LNCaP clone FGC (cell line): ENCODE data around the gene TSPAN17.

Experiments used
- DNase-seq: peaks from one replicate; pipeline ENCODE4 v3.0.0-alpha.2; 2011; ENCODE audit warnings: low read depth
- H3K4me3 ChIP-seq: 2 replicates; pipeline ENCODE4 v1.5.1; 2011; ENCODE audit warnings: mild to moderate bottlenecking, low read depth, low read length, control low read depth
- TF ChIP-seq, protein P1 (sequence below): IDR thresholded peaks from 2 replicates; pipeline ENCODE4 v1.5.1; 2012; ENCODE audit warnings: mild to moderate bottlenecking; ENCODE audit not compliant: control insufficient read depth, insufficient read depth; ENCODE audit errors: extremely low read depth

The TSPAN17 gene

GRCh38 chr5:176620333-176620981 is 26.8 kb upstream of the TSPAN17 start:
- no peak overlapping the region for H3K4me3 ChIP-seq
- TF ChIP-seq, protein P1, sequence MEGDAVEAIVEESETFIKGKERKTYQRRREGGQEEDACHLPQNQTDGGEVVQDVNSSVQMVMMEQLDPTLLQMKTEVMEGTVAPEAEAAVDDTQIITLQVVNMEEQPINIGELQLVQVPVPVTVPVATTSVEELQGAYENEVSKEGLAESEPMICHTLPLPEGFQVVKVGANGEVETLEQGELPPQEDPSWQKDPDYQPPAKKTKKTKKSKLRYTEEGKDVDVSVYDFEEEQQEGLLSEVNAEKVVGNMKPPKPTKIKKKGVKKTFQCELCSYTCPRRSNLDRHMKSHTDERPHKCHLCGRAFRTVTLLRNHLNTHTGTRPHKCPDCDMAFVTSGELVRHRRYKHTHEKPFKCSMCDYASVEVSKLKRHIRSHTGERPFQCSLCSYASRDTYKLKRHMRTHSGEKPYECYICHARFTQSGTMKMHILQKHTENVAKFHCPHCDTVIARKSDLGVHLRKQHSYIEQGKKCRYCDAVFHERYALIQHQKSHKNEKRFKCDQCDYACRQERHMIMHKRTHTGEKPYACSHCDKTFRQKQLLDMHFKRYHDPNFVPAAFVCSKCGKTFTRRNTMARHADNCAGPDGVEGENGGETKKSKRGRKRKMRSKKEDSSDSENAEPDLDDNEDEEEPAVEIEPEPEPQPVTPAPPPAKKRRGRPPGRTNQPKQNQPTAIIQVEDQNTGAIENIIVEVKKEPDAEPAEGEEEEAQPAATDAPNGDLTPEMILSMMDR, result no peak
- no peak for DNase-seq

- H3K4me3 ChIP-seq, result no peak overlapping the region
- no peak for DNase-seq
- TF ChIP-seq, protein P1, result no peak
These were observed 25.6 kb upstream of the TSPAN17 start for GRCh38 chr5:176621661-176622079.

- H3K4me3 ChIP-seq, result no peak overlapping the region
- DNase-seq, result no peak
- TF ChIP-seq, protein P1, result no peak
These were observed 23.1 kb upstream of the TSPAN17 start for GRCh38 chr5:176624142-176624541.

DNA sequence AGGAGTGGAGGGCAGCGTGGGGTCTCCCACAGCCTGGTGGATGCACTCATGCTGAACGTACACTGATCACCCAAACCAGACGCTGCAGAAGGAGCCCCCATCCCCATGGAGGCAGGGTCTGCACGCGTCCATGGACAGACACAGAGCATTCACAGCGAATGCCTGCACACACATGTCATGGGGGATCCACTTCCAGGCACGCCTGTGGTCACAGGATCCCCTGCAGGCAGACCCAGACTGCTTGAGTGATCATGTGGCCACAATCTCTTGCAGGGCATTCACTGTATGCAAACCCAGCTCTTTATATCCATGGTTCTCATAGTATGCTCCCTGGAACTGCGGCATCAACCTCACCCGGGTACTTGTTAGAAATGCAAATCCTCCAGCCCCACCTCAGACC is 22.3 kb upstream of the TSPAN17 start:
- no peak overlapping the region for H3K4me3 ChIP-seq
- TF ChIP-seq, protein P1, result no peak
- no peak for DNase-seq

GRCh38 chr5:176625512-176625911 is 21.8 kb upstream of the TSPAN17 start:
- TF ChIP-seq, protein P1, result no peak
- no peak for DNase-seq
- H3K4me3 ChIP-seq, result no peak overlapping the region

DNA sequence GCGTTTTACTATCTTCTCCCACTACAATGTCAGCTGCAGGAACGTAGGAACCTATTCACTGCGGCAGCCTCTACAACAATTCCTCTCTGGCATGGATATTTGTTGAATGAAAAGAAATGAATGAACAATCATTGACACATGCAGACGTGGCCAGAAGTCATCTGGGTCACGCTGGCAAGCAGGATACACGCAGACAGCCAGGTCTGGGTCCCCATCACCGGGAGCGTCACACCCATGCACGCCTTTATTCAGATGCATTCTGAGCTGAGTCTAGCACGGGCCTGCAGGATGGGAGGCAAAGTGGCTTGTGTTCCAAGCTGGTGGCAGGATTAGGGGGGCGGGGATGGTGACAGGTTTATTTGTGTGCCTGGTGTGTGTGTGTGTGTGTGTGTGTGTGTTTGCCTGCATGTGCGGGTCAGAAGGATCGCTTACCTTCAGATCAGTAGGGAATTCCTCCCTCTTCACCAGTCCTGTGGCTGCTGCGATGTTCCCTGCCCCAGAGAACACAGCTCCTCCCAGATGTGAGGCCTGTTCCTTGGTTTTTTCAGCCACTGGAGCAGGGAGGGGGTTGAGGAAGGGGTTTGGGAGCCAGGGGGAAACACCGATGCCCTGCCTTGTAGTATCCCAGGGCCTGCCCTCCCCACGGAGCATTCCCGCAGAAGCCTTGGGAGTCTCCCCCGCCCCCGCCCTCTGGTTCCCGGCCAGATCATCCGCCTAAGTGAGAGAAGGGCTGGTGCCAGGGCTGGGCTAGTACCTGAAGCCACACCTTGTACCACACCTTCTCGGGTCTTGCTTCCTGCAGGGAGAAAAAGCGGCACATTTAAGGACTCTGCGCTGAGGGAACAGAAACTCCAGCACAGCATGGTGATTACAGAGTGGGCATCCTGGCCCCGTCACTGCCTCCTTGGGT is 21.1 kb upstream of the TSPAN17 start:
- TF ChIP-seq, protein P1, result no peak
- no peak for DNase-seq
- H3K4me3 ChIP-seq, result no peak overlapping the region
